ENCODE data around the gene TOX2. TPM values are rescaled to one million over a fixed set of nuclear protein-coding genes. Genes with fewer than 3 reads are reported as not detected.

TOX2 gene
- total and polyA plus RNA-seq, 2 of the 4 experiments (the other 2 are of a cell fraction) = 1.3 to 17.5 TPM

DNA sequence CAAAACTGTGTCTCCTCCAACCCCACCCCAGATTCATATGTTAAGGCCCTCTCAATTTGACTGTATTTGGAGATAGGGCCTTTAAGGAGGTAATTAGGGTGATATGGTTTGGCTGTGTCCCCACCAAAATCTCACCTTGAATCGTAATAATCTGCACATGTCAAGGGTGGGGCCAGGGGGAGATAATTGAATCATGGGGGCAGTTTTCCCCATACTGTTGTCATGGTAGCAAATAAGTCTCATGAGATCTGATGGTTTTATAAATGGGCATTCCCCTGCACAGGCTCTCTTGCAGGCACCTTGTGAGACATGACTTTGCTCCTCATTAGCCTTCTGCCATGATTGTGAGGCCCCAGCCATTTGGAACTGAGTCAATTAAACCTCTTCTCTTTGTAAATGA, 46.6 kb upstream of the TOX2 start:
- Histone ChIP-seq H3K27ac (ENCODE audit: insufficient read depth, low read length) (no peak overlapping the region), H4K20me1 (ENCODE audit: insufficient read depth, low read length) (no peaks in the 10 kb centered on the region), H3K4me1 (ENCODE audit: control insufficient read depth, insufficient read depth, low read length) (peaks cover 4% of the 10 kb centered on the region), H4K5ac (ENCODE audit: low read depth, low read length) (no peak overlapping the region), H2BK15ac (ENCODE audit: low read depth, low read length) (no peak overlapping the region), H3K18ac (ENCODE audit: low read depth, low read length) (no peak overlapping the region), H3K79me1 (ENCODE audit: low read depth in 1 of 2, low read length in 2 of 2) (no peaks in the 10 kb centered on the region), H3K36me3 (ENCODE audit: control insufficient read depth, insufficient read depth, low read length) (no peaks in the 10 kb centered on the region), H2AK5ac (ENCODE audit: low read depth, low read length) (no peak overlapping the region), H2BK120ac (ENCODE audit: low read depth, low read length) (no peak overlapping the region), H3K4ac (ENCODE audit: low read depth, low read length) (no peak overlapping the region), H2BK20ac (ENCODE audit: low read depth, low read length) (no peak overlapping the region), H3K9me1 (ENCODE audit: insufficient read depth, low read length) (peaks cover 6% of the 10 kb centered on the region; the same call in 1 of the 2 replicates), H2AK9ac (replicated peaks; ENCODE audit: low read depth, low read length, poor library complexity) (no peak overlapping the region), H3K14ac (replicated peaks; ENCODE audit: low read depth, low read length) (no peak overlapping the region), H4K91ac (ENCODE audit: insufficient read depth, low read depth, low read length) (no peak overlapping the region), H3K23ac (ENCODE audit: low read depth, low read length) (no peak overlapping the region), H3K4me2 (ENCODE audit: low read depth, low read length) (no peak overlapping the region), H3K9ac (ENCODE audit: low read depth, low read length) (no peak overlapping the region), H3K56ac (ENCODE audit: extremely low read depth, insufficient read depth, low read length) (no peak overlapping the region), H3K4me3 (ENCODE audit: insufficient read depth, low read depth, low read length) (no peak overlapping the region), H4K8ac (ENCODE audit: low read depth in 2 of 2, low read length in 2 of 2) (no peak overlapping the region), H2BK5ac (ENCODE audit: low read depth, low read length, poor library complexity, severe bottlenecking) (no peak overlapping the region), H3K27me3 (ENCODE audit: control insufficient read depth, insufficient read depth, low read length) (no peaks in the 10 kb centered on the region), H3K9me3 (ENCODE audit: control insufficient read depth, insufficient read depth, low read length) (no peaks in the 10 kb centered on the region), H2AFZ (replicated peaks; ENCODE audit: low read length, poor library complexity) (no peak overlapping the region)
- ATAC-seq (ENCODE audit: low read depth) = no peak
- no peak for DNase-seq
- in situ Hi-C loops (cut with MboI; ENCODE audit: low sequenced_read_pairs) = no loop called here
- no CpG with 5 or more reads among the region's 1 CpG for WGBS, 2 experiments (ENCODE audit: extremely low coverage in 2 of 2, insufficient read length in 1 of 2)
- CTCF ChIA-PET = no interaction called here
- TF ChIP-seq RAD21 (IDR thresholded peaks at IDR 0.05; ENCODE audit: low read length) (no peak), RCOR1 (IDR thresholded peaks at IDR 0.05; ENCODE audit: insufficient replicate concordance, low read length) (no peak), MAZ (IDR thresholded peaks at IDR 0.05; ENCODE audit: borderline replicate concordance, low read depth, low read length) (no peak), CEBPB (IDR thresholded peaks at IDR 0.05; ENCODE audit: low read depth, low read length) (no peak), NFE2L2 (IDR thresholded peaks at IDR 0.05; ENCODE audit: low read depth, low read length) (no peak), SMC3 (IDR thresholded peaks at IDR 0.05; ENCODE audit: low read depth, low read length) (no peak), CHD1 (IDR thresholded peaks at IDR 0.05; ENCODE audit: low read depth, low read length) (no peak), POLR2A (IDR thresholded peaks at IDR 0.05; ENCODE audit: low read depth, low read length) (no peak), RFX5 (IDR thresholded peaks at IDR 0.05; ENCODE audit: low read depth, low read length) (no peak), MXI1 (IDR thresholded peaks at IDR 0.05; ENCODE audit: borderline replicate concordance, low read depth, low read length) (no peak), BHLHE40 (IDR thresholded peaks at IDR 0.05; ENCODE audit: low read depth, low read length) (no peak), FOS (IDR thresholded peaks at IDR 0.05; ENCODE audit: low read depth, low read length) (no peak)
- TF ChIP-seq, protein P1, sequence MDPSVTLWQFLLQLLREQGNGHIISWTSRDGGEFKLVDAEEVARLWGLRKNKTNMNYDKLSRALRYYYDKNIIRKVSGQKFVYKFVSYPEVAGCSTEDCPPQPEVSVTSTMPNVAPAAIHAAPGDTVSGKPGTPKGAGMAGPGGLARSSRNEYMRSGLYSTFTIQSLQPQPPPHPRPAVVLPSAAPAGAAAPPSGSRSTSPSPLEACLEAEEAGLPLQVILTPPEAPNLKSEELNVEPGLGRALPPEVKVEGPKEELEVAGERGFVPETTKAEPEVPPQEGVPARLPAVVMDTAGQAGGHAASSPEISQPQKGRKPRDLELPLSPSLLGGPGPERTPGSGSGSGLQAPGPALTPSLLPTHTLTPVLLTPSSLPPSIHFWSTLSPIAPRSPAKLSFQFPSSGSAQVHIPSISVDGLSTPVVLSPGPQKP (IDR thresholded peaks at IDR 0.05; ENCODE audit: borderline replicate concordance, low read depth, low read length) = no peak
- POLR2A ChIA-PET (ENCODE audit: unreplicated experiment) = no interaction called here
- no TSS peak for BruUV-seq (replicated peaks)
- intact Hi-C loops (cut with micrococcal nuclease) = no loop called here
- dilution Hi-C loops (cut with HindIII; ENCODE audit: low sequenced_read_pairs, unreplicated experiment) = no loop called here

Measured in IMR-90 (cell line).